Measurements from ENCODE around the gene OXTR.

The OXTR gene

GRCh38 chr3:8777978-8778267 is 8.5 kb upstream of the OXTR start:
- no peak for TF ChIP-seq CTCF (IDR thresholded peaks at IDR 0.05; ENCODE audit: insufficient read depth, low read depth, low read length, missing control alignments)
- H3K4me3 ChIP-seq (ENCODE audit: low read depth, low read length), result no peak overlapping the region
- no peak for DNase-seq (ENCODE audit: low read depth)

- TF ChIP-seq CTCF (IDR thresholded peaks at IDR 0.05; ENCODE audit: insufficient read depth, low read depth, low read length, missing control alignments), result no peak
- no peak for DNase-seq (ENCODE audit: low read depth)
- no peak overlapping the region for H3K4me3 ChIP-seq (ENCODE audit: low read depth, low read length)
These were observed 8.0 kb upstream of the OXTR start for GRCh38 chr3:8777201-8777977.

GRCh38 chr3:8776406-8776805 is 7.0 kb upstream of the OXTR start:
- DNase-seq (ENCODE audit: low read depth), result no peak

GRCh38 chr3:8775602-8776001 is 6.2 kb upstream of the OXTR start:
- H3K4me3 ChIP-seq (ENCODE audit: low read depth, low read length), result no peak overlapping the region
- DNase-seq (ENCODE audit: low read depth), result no peak
- TF ChIP-seq CTCF (IDR thresholded peaks at IDR 0.05; ENCODE audit: insufficient read depth, low read depth, low read length, missing control alignments), result no peak

More at GRCh38 chr3:8776406-8776805, 7.0 kb upstream of the OXTR start:
- no peak overlapping the region for H3K4me3 ChIP-seq (ENCODE audit: low read depth, low read length)
- no peak for TF ChIP-seq CTCF (IDR thresholded peaks at IDR 0.05; ENCODE audit: insufficient read depth, low read depth, low read length, missing control alignments)

- no peak overlapping the region for H3K4me3 ChIP-seq (ENCODE audit: low read depth, low read length)
- no peak for TF ChIP-seq CTCF (IDR thresholded peaks at IDR 0.05; ENCODE audit: insufficient read depth, low read depth, low read length, missing control alignments)
- DNase-seq (ENCODE audit: low read depth), result no peak
These were observed 5.8 kb upstream of the OXTR start for GRCh38 chr3:8775181-8775580.

- DNase-seq (ENCODE audit: low read depth), result no peak
- TF ChIP-seq CTCF (IDR thresholded peaks at IDR 0.05; ENCODE audit: insufficient read depth, low read depth, low read length, missing control alignments), result no peak
- H3K4me3 ChIP-seq (ENCODE audit: low read depth, low read length), result no peak overlapping the region
These were observed 4.6 kb upstream of the OXTR start for GRCh38 chr3:8773941-8774542.

All from GM12865 (cell line).